Ishikawa (cell line): ENCODE data around the gene FNDC5.

Experiments used
- CEBPB ChIP-seq: IDR thresholded peaks from 2 replicates; pipeline ENCODE4 v1.6.1; 2012
- CREB1 ChIP-seq: IDR thresholded peaks from 2 replicates; pipeline ENCODE4 v1.6.1; 2012; ENCODE audit warnings: low read depth
- EGR1 ChIP-seq: IDR thresholded peaks from 2 replicates; pipeline ENCODE4 v1.6.1; 2012
- EP300 ChIP-seq: IDR thresholded peaks from 2 replicates; pipeline ENCODE4 v1.6.1; 2012; ENCODE audit warnings: borderline replicate concordance
- FOXM1 ChIP-seq: IDR thresholded peaks from 2 replicates; pipeline ENCODE4 v1.6.1; 2012; ENCODE audit warnings: low read depth, borderline replicate concordance
- MAX ChIP-seq: IDR thresholded peaks from 2 replicates; pipeline ENCODE4 v1.6.1; 2012
- NFIC ChIP-seq: IDR thresholded peaks from 2 replicates; pipeline ENCODE4 v1.6.1; 2012
- RAD21 ChIP-seq: IDR thresholded peaks from 2 replicates; pipeline ENCODE4 v1.6.1; 2012; ENCODE audit warnings: low read depth
- REST ChIP-seq: IDR thresholded peaks from 2 replicates; pipeline ENCODE4 v1.6.1; 2012; ENCODE audit warnings: low read depth, mild to moderate bottlenecking
- TAF1 ChIP-seq: IDR thresholded peaks from 2 replicates; pipeline ENCODE4 v1.6.1; 2012; ENCODE audit warnings: low read depth, mild to moderate bottlenecking
- TCF12 ChIP-seq: IDR thresholded peaks from 2 replicates; pipeline ENCODE4 v1.6.1; 2012; ENCODE audit warnings: low read depth
- TEAD4 ChIP-seq: IDR thresholded peaks from 2 replicates; pipeline ENCODE4 v1.6.1; 2012
- USF1 ChIP-seq: IDR thresholded peaks from 2 replicates; pipeline ENCODE4 v1.6.1; 2012
- YY1 ChIP-seq: IDR thresholded peaks from 2 replicates; pipeline ENCODE4 v1.6.1; 2012; ENCODE audit warnings: low read depth
- ZBTB7A ChIP-seq: IDR thresholded peaks from 2 replicates; pipeline ENCODE4 v1.6.1; 2012; ENCODE audit warnings: low read depth

FNDC5 gene

GRCh38 chr1:32871364-32872191 is 866 bp upstream of the FNDC5 start:
- TF ChIP-seq NFIC (no peak), USF1 (no peak), RAD21 (no peak), MAX (no peak), TCF12 (no peak), FOXM1 (no peak), ZBTB7A (no peak), EGR1 (no peak), REST (no peak), YY1 (no peak), EP300 (no peak), CREB1 (no peak)

- TF ChIP-seq YY1 (no peak), TCF12 (no peak), FOXM1 (no peak), MAX (no peak), ZBTB7A (no peak), NFIC (no peak), EGR1 (no peak), REST (no peak), CEBPB (no peak)
Observed at GRCh38 chr1:32869923-32870614, 643 bp downstream of the FNDC5 start.

GRCh38 chr1:32868806-32869455 is 1.8 kb downstream of the FNDC5 start:
- TF ChIP-seq TEAD4 (no peak), TCF12 (no peak), NFIC (no peak), RAD21 (no peak), EGR1 (no peak), CREB1 (no peak), FOXM1 (no peak), ZBTB7A (no peak), USF1 (no peak), TAF1 (no peak), YY1 (no peak), MAX (no peak), EP300 (no peak), REST (no peak), CEBPB (no peak)
